ENCODE results near the gene DHX34.
"Not testable (repeated sequence)": the region's sequence is repeated elsewhere in the genome, so short reads cannot be mapped to it uniquely, and the experiment has no call there.

Gene DHX34

GRCh38 chr19:47330466-47330869 is 18.6 kb upstream of the DHX34 start:
- in situ Hi-C loops (cut with MboI; ENCODE audit: low sequenced_read_pairs), result no loop called here

GRCh38 chr19:47331490-47331889 is 17.6 kb upstream of the DHX34 start:
- in situ Hi-C loops (cut with MboI; ENCODE audit: low sequenced_read_pairs), result no loop called here

- in situ Hi-C loops (cut with MboI; ENCODE audit: low sequenced_read_pairs), result no loop called here
Observed at GRCh38 chr19:47331931-47332547, 17.1 kb upstream of the DHX34 start, which contains the start of gene C5AR2. Gene C5AR2, plus strand, starts transcription at chr19:47332175. Its CDS starts 8,625 bp downstream, at chr19:47340800.

GRCh38 chr19:47336765-47337718 is 12.1 kb upstream of the DHX34 start:
- in situ Hi-C loops (cut with MboI; ENCODE audit: low sequenced_read_pairs), result not testable (repeated sequence)

- in situ Hi-C loops (cut with MboI; ENCODE audit: low sequenced_read_pairs), result no loop called here
Observed at GRCh38 chr19:47339196-47339880, 9.8 kb upstream of the DHX34 start.

- in situ Hi-C loops (cut with MboI; ENCODE audit: low sequenced_read_pairs), result no loop called here
Observed at GRCh38 chr19:47340477-47341208, 8.5 kb upstream of the DHX34 start.

- in situ Hi-C loops (cut with MboI; ENCODE audit: low sequenced_read_pairs), result no loop called here
Observed at GRCh38 chr19:47341734-47342133, 7.4 kb upstream of the DHX34 start.

GRCh38 chr19:47343194-47343802 is 5.8 kb upstream of the DHX34 start:
- in situ Hi-C loops (cut with MboI; ENCODE audit: low sequenced_read_pairs), result no loop called here

GRCh38 chr19:47344425-47344824 is 4.7 kb upstream of the DHX34 start:
- in situ Hi-C loops (cut with MboI; ENCODE audit: low sequenced_read_pairs), result no loop called here

GRCh38 chr19:47346024-47346423 is 3.1 kb upstream of the DHX34 start:
- in situ Hi-C loops (cut with MboI; ENCODE audit: low sequenced_read_pairs), result not testable (repeated sequence)

- in situ Hi-C loops (cut with MboI; ENCODE audit: low sequenced_read_pairs), result no loop called here
Observed at GRCh38 chr19:47350630-47351029, 1.5 kb downstream of the DHX34 start.

- in situ Hi-C loops (cut with MboI; ENCODE audit: low sequenced_read_pairs), result no loop called here
Observed at GRCh38 chr19:47351548-47351947, 2.4 kb downstream of the DHX34 start.

GRCh38 chr19:47352095-47352494 is 3.0 kb downstream of the DHX34 start:
- in situ Hi-C loops (cut with MboI; ENCODE audit: low sequenced_read_pairs), result no loop called here

GRCh38 chr19:47353307-47353712 is 4.2 kb downstream of the DHX34 start:
- in situ Hi-C loops (cut with MboI; ENCODE audit: low sequenced_read_pairs), result no loop called here

- in situ Hi-C loops (cut with MboI; ENCODE audit: low sequenced_read_pairs), result no loop called here
Observed at GRCh38 chr19:47356900-47357299, 7.8 kb downstream of the DHX34 start.

GRCh38 chr19:47357788-47358680 is 8.9 kb downstream of the DHX34 start:
- in situ Hi-C loops (cut with MboI; ENCODE audit: low sequenced_read_pairs), result no loop called here

GRCh38 chr19:47358936-47359335 is 9.8 kb downstream of the DHX34 start:
- in situ Hi-C loops (cut with MboI; ENCODE audit: low sequenced_read_pairs), result no loop called here

GRCh38 chr19:47362321-47362720 is 13.2 kb downstream of the DHX34 start:
- in situ Hi-C loops (cut with MboI; ENCODE audit: low sequenced_read_pairs), result no loop called here

GRCh38 chr19:47363758-47364531 is 14.8 kb downstream of the DHX34 start:
- in situ Hi-C loops (cut with MboI; ENCODE audit: low sequenced_read_pairs), result no loop called here
